ENCODE data around the gene CNKSR1.

Gene CNKSR1

GRCh38 chr1:26177182-26177684 lies at the start of gene CNKSR1:
Gene CNKSR1 (plus strand): TSS chr1:26177491. CDS start chr1:26177548, 57 bp downstream.
- no peak for DNase-seq (ENCODE audit: low read depth)

GRCh38 chr1:26129778-26130177 lies 47.5 kb upstream of the CNKSR1 start:
- DNase-seq (ENCODE audit: low read depth) = no peak

- no peak for DNase-seq (ENCODE audit: low read depth)
Measured at GRCh38 chr1:26130695-26131094, 46.6 kb upstream of the CNKSR1 start.

- no peak for DNase-seq (ENCODE audit: low read depth)
Measured at GRCh38 chr1:26132128-26132833, 45.0 kb upstream of the CNKSR1 start.

- no peak for DNase-seq (ENCODE audit: low read depth)
Measured at GRCh38 chr1:26132834-26133167, 44.5 kb upstream of the CNKSR1 start.

- DNase-seq (ENCODE audit: low read depth) = no peak
Measured at GRCh38 chr1:26134466-26134865, 42.8 kb upstream of the CNKSR1 start.

GRCh38 chr1:26138974-26139558 lies 38.2 kb upstream of the CNKSR1 start:
- no peak for DNase-seq (ENCODE audit: low read depth)

GRCh38 chr1:26142159-26142558 lies 35.1 kb upstream of the CNKSR1 start:
- no peak for DNase-seq (ENCODE audit: low read depth)

- DNase-seq (ENCODE audit: low read depth) = peak; percentile 40
Measured at GRCh38 chr1:26145041-26145959, 32.0 kb upstream of the CNKSR1 start.

- DNase-seq (ENCODE audit: low read depth) = no peak
Measured at GRCh38 chr1:26145960-26146294, 31.4 kb upstream of the CNKSR1 start.

- DNase-seq (ENCODE audit: low read depth) = no peak
Measured at GRCh38 chr1:26148887-26149286, 28.4 kb upstream of the CNKSR1 start.

GRCh38 chr1:26153966-26154532 lies 23.2 kb upstream of the CNKSR1 start:
- no peak for DNase-seq (ENCODE audit: low read depth)

- no peak for DNase-seq (ENCODE audit: low read depth)
Measured at GRCh38 chr1:26154750-26155149, 22.5 kb upstream of the CNKSR1 start.

- DNase-seq (ENCODE audit: low read depth) = no peak
Measured at GRCh38 chr1:26155370-26156284, 21.7 kb upstream of the CNKSR1 start.

- no peak for DNase-seq (ENCODE audit: low read depth)
Measured at GRCh38 chr1:26156285-26157038, 20.8 kb upstream of the CNKSR1 start.

- no peak for DNase-seq (ENCODE audit: low read depth)
Measured at GRCh38 chr1:26158271-26158907, 18.9 kb upstream of the CNKSR1 start.

- DNase-seq (ENCODE audit: low read depth) = no peak
Measured at GRCh38 chr1:26158908-26159742, 18.2 kb upstream of the CNKSR1 start, which contains the start of gene FAM110D. Gene FAM110D (plus strand): TSS chr1:26159079. CDS start chr1:26161292, 2,213 bp downstream.

- no peak for DNase-seq (ENCODE audit: low read depth)
Measured at GRCh38 chr1:26159743-26160039, 17.6 kb upstream of the CNKSR1 start.

Measured in HS-5 (cell line).